ENCODE data around the gene FHAD1.
A peak's percentile ranks its signal among the peaks of the same experiment; 100 is the strongest.
"Not testable (repeated sequence)": the region's sequence is repeated elsewhere in the genome, so short reads cannot be mapped to it uniquely, and the experiment has no call there.

Gene FHAD1

GRCh38 chr1:15350551-15351200 is 103.7 kb downstream of the FHAD1 start:
- DNase-seq, result no peak

- DNase-seq, result no peak
These were observed 104.3 kb downstream of the FHAD1 start for GRCh38 chr1:15351310-15351709.

GRCh38 chr1:15352128-15352957 is 105.3 kb downstream of the FHAD1 start:
- DNase-seq, result no peak

- DNase-seq, result no peak
These were observed 107.0 kb downstream of the FHAD1 start for GRCh38 chr1:15353839-15354579.

- DNase-seq, result no peak
These were observed 107.5 kb downstream of the FHAD1 start for GRCh38 chr1:15354580-15354965.

- DNase-seq, result no peak
These were observed 109.1 kb downstream of the FHAD1 start for GRCh38 chr1:15355968-15356625.

- DNase-seq, result no peak
These were observed 110.7 kb downstream of the FHAD1 start for GRCh38 chr1:15357612-15358207.

GRCh38 chr1:15358565-15359133 is 111.6 kb downstream of the FHAD1 start:
- DNase-seq, result no peak

- DNase-seq, result no peak
These were observed 113.7 kb downstream of the FHAD1 start for GRCh38 chr1:15360700-15361099.

GRCh38 chr1:15362096-15362736 is 115.2 kb downstream of the FHAD1 start:
- no peak for DNase-seq

GRCh38 chr1:15362737-15363128 is 115.7 kb downstream of the FHAD1 start:
- DNase-seq, result no peak

GRCh38 chr1:15364740-15365139 is 117.7 kb downstream of the FHAD1 start:
- DNase-seq, result no peak

- DNase-seq, result no peak
These were observed 121.9 kb downstream of the FHAD1 start for GRCh38 chr1:15368888-15369287.

- no peak for DNase-seq
These were observed 123.2 kb downstream of the FHAD1 start for GRCh38 chr1:15370268-15370667.

GRCh38 chr1:15370781-15371520 is 123.9 kb downstream of the FHAD1 start:
- DNase-seq, result no peak

GRCh38 chr1:15371610-15372545 is 124.9 kb downstream of the FHAD1 start:
- DNase-seq, result no peak

GRCh38 chr1:15378729-15379128 is 131.7 kb downstream of the FHAD1 start:
- DNase-seq, result peak; percentile 72

GRCh38 chr1:15379151-15379550 is 132.1 kb downstream of the FHAD1 start:
- not testable (repeated sequence) for DNase-seq

GRCh38 chr1:15380601-15381508 is 133.8 kb downstream of the FHAD1 start:
- no peak for DNase-seq

All from NCI-H82 (cell line).